Endodermal cell (in vitro differentiated cells): Measurements from ENCODE around the gene WBP1. TPM values are rescaled to one million over a fixed set of nuclear protein-coding genes. Genes with fewer than 3 reads are reported as not detected.
A peak's percentile ranks its signal among the peaks of the same experiment; 100 is the strongest.

Source experiments
- DNase-seq: peaks from one replicate; pipeline ENCODE4 v3.0.0-alpha.2; 2017
- H3K27ac ChIP-seq: 2 replicates; pipeline ENCODE4 v1.5.1; 2013; ENCODE audit warnings: mild to moderate bottlenecking, low read depth, low read length, moderate library complexity
- H3K27me3 ChIP-seq: 2 replicates; pipeline ENCODE4 v1.6.1; 2013; ENCODE audit warnings: mild to moderate bottlenecking, low read length, moderate library complexity; ENCODE audit not compliant: insufficient read depth, control insufficient read depth, poor library complexity, severe bottlenecking
- H3K36me3 ChIP-seq: 2 replicates; pipeline ENCODE4 v1.7.0; 2013; ENCODE audit warnings: mild to moderate bottlenecking, low read length, moderate library complexity; ENCODE audit not compliant: control insufficient read depth, insufficient read depth
- H3K4me1 ChIP-seq: one replicate; pipeline ENCODE4 v1.7.0; 2013; ENCODE audit warnings: low read length; ENCODE audit not compliant: control insufficient read depth, insufficient read depth
- H3K4me3 ChIP-seq: 2 replicates; pipeline ENCODE4 v1.5.1; 2013; ENCODE audit warnings: mild to moderate bottlenecking, low read length, moderate library complexity
- H3K9ac ChIP-seq: 2 replicates; pipeline ENCODE4 v1.6.1; 2013; ENCODE audit warnings: mild to moderate bottlenecking, low read length, moderate library complexity; ENCODE audit not compliant: poor library complexity, severe bottlenecking; ENCODE audit errors: extremely low read depth
- H3K9me3 ChIP-seq: 2 replicates; pipeline ENCODE4 v1.6.1; 2013; ENCODE audit warnings: mild to moderate bottlenecking, low read length, moderate library complexity; ENCODE audit not compliant: control insufficient read depth
- H3K27ac Mint-ChIP-seq: 2 replicates; pipeline ENCODE4 v1.8.0; 2020; ENCODE audit warnings: mixed read lengths
- H3K27me3 Mint-ChIP-seq: 2 replicates; pipeline ENCODE4 v1.8.0; 2021; ENCODE audit warnings: mild to moderate bottlenecking, mixed read lengths; ENCODE audit not compliant: insufficient read depth
- H3K36me3 Mint-ChIP-seq: 2 replicates; pipeline ENCODE4 v1.8.0; 2020; ENCODE audit warnings: low read depth, mixed read lengths
- H3K4me1 Mint-ChIP-seq: 2 replicates; pipeline ENCODE4 v1.8.0; 2020; ENCODE audit warnings: mixed read lengths
- H3K4me3 Mint-ChIP-seq: 2 replicates; pipeline ENCODE4 v1.8.0; 2020; ENCODE audit warnings: mild to moderate bottlenecking, moderate library complexity, mixed read lengths
- H3K9me3 Mint-ChIP-seq: 2 replicates; pipeline ENCODE4 v1.8.0; 2020; ENCODE audit warnings: mild to moderate bottlenecking, mixed read lengths
- WGBS, 2 experiments: methylation state at CpG; one replicate each; pipeline versions ENCODE4 v1.1.5 to v1.1.7; 2013; ENCODE audit warnings: missing lambda C conversion rate in 2 of 2, mixed read lengths in 1 of 2; ENCODE audit not compliant: insufficient coverage in 1 of 2, insufficient read length in 1 of 2; 5-methylcytosine and 5-hydroxymethylcytosine counted together
- total RNA-seq, 2 donors: library from RNA; stranded (reverse); fragmentation: NEBNext Ultra II Directional in 1 of 2; extraction: Animal tissue kit (Norgen Biotek cat#: 25700) in 1 of 2; gene quantifications; 2 replicates in 1 of 2; 3 replicates in 1 of 2; pipeline ENCODE4 v1.2.1, GENCODE V29; 2021
- TF ChIP-seq, protein P1 (sequence below): fragments of 200-600 bp; sonication (generic); conservative IDR thresholded peaks from 2 replicates; pipeline ENCODE4 v1.5.0; 2021; ENCODE audit warnings: antibody characterized with exemption, mild to moderate bottlenecking

WBP1 gene
- total RNA-seq, 2 donors from 2014 or later: 110 to 116 TPM

DNA sequence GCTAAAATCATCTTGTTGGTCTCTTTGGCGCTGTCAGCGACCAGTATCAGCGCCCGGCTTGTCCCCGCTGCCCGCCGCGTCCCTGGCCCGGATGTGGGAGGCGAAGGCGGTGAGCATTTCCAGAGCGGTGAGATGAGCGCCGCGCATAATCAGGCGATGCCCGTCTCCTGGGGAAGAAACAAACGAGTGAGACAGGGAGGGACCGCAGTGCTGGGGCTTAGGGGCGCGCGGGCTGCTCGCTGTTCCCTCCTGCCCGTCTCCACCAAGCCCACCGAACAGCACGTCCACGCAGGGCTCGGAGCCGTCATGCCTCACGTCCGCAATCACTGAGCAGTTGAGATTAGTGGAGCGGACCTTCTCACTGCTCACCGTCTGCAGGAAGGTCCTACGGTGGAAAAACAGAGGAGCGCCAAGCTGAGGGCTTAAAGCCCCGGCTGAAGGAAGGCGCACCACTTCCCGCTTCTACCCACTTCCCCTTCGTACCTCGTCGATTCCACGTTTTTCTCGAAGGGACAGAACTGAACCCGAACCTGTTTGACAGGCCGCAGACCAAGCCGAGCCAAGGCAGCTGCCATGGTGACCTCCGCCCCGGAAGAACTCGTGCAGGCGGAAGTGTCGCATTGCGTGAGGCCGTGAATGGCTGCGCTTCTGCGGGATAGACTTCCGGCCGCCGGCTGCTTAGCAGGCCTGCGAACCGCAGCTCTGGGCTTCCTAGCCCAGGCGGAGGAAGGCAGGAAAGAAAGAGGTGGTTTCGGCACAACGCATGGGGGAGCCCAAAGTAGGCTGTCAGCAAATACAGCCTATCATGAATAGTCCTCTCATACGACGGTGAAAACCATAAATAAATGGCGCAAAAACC lies 14.1 kb downstream of the WBP1 start, which contains the start of gene MRPL53:
Gene MRPL53, minus strand, starts transcription at position 595 of the 859 bp plus-strand sequence. Its CDS starts 20 bp downstream, at position 575.
- no peaks in the 10 kb centered on the region for H3K9me3 Mint-ChIP-seq
- Histone ChIP-seq H3K36me3 (peaks cover 22% of the 10 kb centered on the region), H3K9ac (peak within 1 kb of the TSS; percentile 54), H3K27me3 (no peaks in the 10 kb centered on the region), H3K27ac (peak within 1 kb of the TSS; percentile 85), H3K9me3 (no peaks in the 10 kb centered on the region), H3K4me1 (no peaks in the 10 kb centered on the region), H3K4me3 (peak within 1 kb of the TSS; percentile 96)
- TF ChIP-seq, protein P1, sequence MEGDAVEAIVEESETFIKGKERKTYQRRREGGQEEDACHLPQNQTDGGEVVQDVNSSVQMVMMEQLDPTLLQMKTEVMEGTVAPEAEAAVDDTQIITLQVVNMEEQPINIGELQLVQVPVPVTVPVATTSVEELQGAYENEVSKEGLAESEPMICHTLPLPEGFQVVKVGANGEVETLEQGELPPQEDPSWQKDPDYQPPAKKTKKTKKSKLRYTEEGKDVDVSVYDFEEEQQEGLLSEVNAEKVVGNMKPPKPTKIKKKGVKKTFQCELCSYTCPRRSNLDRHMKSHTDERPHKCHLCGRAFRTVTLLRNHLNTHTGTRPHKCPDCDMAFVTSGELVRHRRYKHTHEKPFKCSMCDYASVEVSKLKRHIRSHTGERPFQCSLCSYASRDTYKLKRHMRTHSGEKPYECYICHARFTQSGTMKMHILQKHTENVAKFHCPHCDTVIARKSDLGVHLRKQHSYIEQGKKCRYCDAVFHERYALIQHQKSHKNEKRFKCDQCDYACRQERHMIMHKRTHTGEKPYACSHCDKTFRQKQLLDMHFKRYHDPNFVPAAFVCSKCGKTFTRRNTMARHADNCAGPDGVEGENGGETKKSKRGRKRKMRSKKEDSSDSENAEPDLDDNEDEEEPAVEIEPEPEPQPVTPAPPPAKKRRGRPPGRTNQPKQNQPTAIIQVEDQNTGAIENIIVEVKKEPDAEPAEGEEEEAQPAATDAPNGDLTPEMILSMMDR: no peak
- WGBS, 2 experiments: 1 to 2% methylated on average over 48 to 66 of the region's 66 CpGs
- H3K36me3 Mint-ChIP-seq: peaks cover 19% of the 10 kb centered on the region
- no peaks in the 10 kb centered on the region for H3K4me1 Mint-ChIP-seq
- H3K4me3 Mint-ChIP-seq: peak within 1 kb of the TSS; percentile 89
- DNase-seq: peak; percentile 98
- peak within 1 kb of the TSS; percentile 96 for H3K27ac Mint-ChIP-seq
- H3K27me3 Mint-ChIP-seq: no peaks in the 10 kb centered on the region

DNA sequence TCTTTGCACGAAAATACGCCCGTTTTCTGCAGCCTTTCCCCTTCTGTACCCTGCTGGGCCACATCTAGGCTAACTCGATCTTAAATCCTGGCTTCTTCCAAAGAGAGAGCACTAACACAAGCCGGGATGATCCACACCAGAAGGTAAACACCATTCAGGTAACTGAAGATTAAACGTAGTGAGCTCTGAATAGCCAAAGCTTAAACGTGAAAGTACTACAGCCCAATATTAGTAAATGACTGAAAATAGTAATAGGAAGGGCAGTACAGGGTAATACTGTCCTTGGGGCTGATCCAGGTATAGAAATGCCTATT lies 14.7 kb downstream of the WBP1 start:
- peaks cover 26% of the 10 kb centered on the region for H3K36me3 ChIP-seq
- Mint-ChIP-seq H3K9me3 (no peaks in the 10 kb centered on the region), H3K4me1 (no peaks in the 10 kb centered on the region), H3K36me3 (peaks cover 23% of the 10 kb centered on the region), H3K27me3 (no peaks in the 10 kb centered on the region), H3K27ac (peak overlapping the region; percentile 96), H3K4me3 (peak overlapping the region; percentile 89)
- peak overlapping the region; percentile 96 for H3K4me3 ChIP-seq
- no peaks in the 10 kb centered on the region for H3K4me1 ChIP-seq
- H3K9me3 ChIP-seq: no peaks in the 10 kb centered on the region
- H3K9ac ChIP-seq: peak overlapping the region; percentile 41
- H3K27me3 ChIP-seq: no peaks in the 10 kb centered on the region
- TF ChIP-seq, protein P1: no peak
- H3K27ac ChIP-seq: peak overlapping the region; percentile 85
- WGBS, 2 experiments: 24 to 42% methylated on average over 7 of the region's 7 CpGs
- no peak for DNase-seq

DNA sequence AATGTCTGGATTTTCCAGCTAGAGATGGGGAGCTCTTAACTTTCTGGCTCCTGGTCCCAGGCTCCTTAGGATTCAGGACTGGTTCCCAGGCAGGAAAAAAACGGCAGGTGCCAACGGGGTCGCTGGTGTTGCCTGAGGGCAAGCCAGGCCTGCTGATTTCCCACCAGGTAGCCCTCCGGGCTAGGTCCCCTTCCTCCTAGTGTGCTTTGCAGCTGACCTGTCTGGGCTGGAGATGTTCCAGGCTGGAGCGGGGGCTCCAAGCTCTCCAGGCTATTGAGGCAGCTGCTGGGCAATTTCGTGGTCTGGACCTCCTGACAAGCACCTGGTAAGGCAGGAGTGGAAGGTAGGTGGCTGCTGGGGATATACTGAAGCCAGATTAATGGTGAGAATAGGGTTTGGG lies 16.2 kb downstream of the WBP1 start:
- no peak overlapping the region for H3K27ac ChIP-seq
- no peak for DNase-seq
- H3K36me3 ChIP-seq: peaks cover 26% of the 10 kb centered on the region
- Mint-ChIP-seq H3K27ac (no peak overlapping the region), H3K9me3 (no peaks in the 10 kb centered on the region), H3K36me3 (peaks cover 25% of the 10 kb centered on the region), H3K4me3 (no peak overlapping the region), H3K27me3 (no peaks in the 10 kb centered on the region), H3K4me1 (no peaks in the 10 kb centered on the region)
- no peak overlapping the region for H3K9ac ChIP-seq
- no peak overlapping the region for H3K4me3 ChIP-seq
- no peaks in the 10 kb centered on the region for H3K9me3 ChIP-seq
- H3K27me3 ChIP-seq: no peaks in the 10 kb centered on the region
- TF ChIP-seq, protein P1: no peak
- 94 to 100% methylated on average over 3 to 6 of the region's 6 CpGs for WGBS, 2 experiments
- H3K4me1 ChIP-seq: no peaks in the 10 kb centered on the region
